Caco-2 (cell line): ENCODE data around the gene ACAT2. TPM values are rescaled to one million over a fixed set of nuclear protein-coding genes. Genes with fewer than 3 reads are reported as not detected.

Source experiments
- BruUV-seq: library from RNA; stranded (reverse); fragments of 400-500 nt; replicated peaks from 2 replicates; lab custom pipeline; 2021; lab: Mats Ljungman, UMichigan
- CTCF ChIA-PET: fragments of 300-600 bp; sonication (Branson Sonifier 250); formaldehyde crosslinking; loops from one replicate; lab custom pipeline; 2022; ENCODE audit warnings: antibody characterized with exemption; lab: Charles Lee
- POLR2A ChIA-PET: fragments of 300-600 bp; sonication (Branson Sonifier 250); formaldehyde crosslinking; loops from one replicate; lab custom pipeline; 2022; ENCODE audit warnings: antibody characterized with exemption; lab: Charles Lee
- DNase-seq, 2 experiments: peaks; one replicate each; pipeline versions ENCODE4 v3.0.0 to v3.0.0-alpha.2; 2020 to 2022
- H3K27me3 ChIP-seq: replicated peaks from 2 replicates; pipeline ENCODE4 v1.6.0; 2011; ENCODE audit warnings: low read length; ENCODE audit not compliant: control insufficient read depth, insufficient read depth
- H3K36me3 ChIP-seq: 2 replicates; pipeline ENCODE4 v1.5.1; 2011; ENCODE audit warnings: low read length; ENCODE audit not compliant: control insufficient read depth, insufficient read depth
- H3K4me1 ChIP-seq: fragments of 250-450 bp; sonication (Bioruptor Pico); 2 replicates; pipeline ENCODE4 v1.5.1; 2020; ENCODE audit warnings: mild to moderate bottlenecking
- H3K4me3 ChIP-seq: 2 replicates; pipeline ENCODE4 v1.5.1; 2011; ENCODE audit warnings: low read depth, mild to moderate bottlenecking, control low read depth, low read length
- H3K9me3 ChIP-seq: fragments of 250-450 bp; sonication (Bioruptor Pico); 2 replicates; pipeline ENCODE4 v1.5.1; 2020; ENCODE audit warnings: mild to moderate bottlenecking, moderate library complexity
- H3K27ac Mint-ChIP-seq: one replicate; pipeline ENCODE4 v1.8.0; 2022; ENCODE audit warnings: mixed read lengths; ENCODE audit not compliant: unreplicated experiment
- H3K27me3 Mint-ChIP-seq: one replicate; pipeline ENCODE4 v1.8.0; 2022; ENCODE audit warnings: mixed read lengths; ENCODE audit not compliant: insufficient read depth, unreplicated experiment
- H3K36me3 Mint-ChIP-seq: one replicate; pipeline ENCODE4 v1.8.0; 2022; ENCODE audit warnings: mild to moderate bottlenecking, mixed read lengths; ENCODE audit not compliant: insufficient read depth, unreplicated experiment
- H3K4me1 Mint-ChIP-seq: one replicate; pipeline ENCODE4 v1.8.0; 2022; ENCODE audit warnings: low read depth, mixed read lengths; ENCODE audit not compliant: unreplicated experiment
- H3K4me3 Mint-ChIP-seq: one replicate; pipeline ENCODE4 v1.8.0; 2022; ENCODE audit warnings: mild to moderate bottlenecking, moderate library complexity, mixed read lengths; ENCODE audit not compliant: unreplicated experiment
- H3K9me3 Mint-ChIP-seq: one replicate; pipeline ENCODE4 v1.8.0; 2022; ENCODE audit warnings: mixed read lengths; ENCODE audit not compliant: unreplicated experiment
- CTCF ChIP-seq, 2 experiments: fragments of 200-600 bp in 1 of 2; IDR thresholded peaks; 1 replicate in 1 of 2; 2 replicates in 1 of 2; pipeline versions ENCODE4 v1.5.1 to v1.8.0; 2011 to 2022; ENCODE audit warnings: antibody characterized with exemption in 1 of 2, control low read depth in 1 of 2, inconsistent platforms in 1 of 2, low read depth in 1 of 2, low read length in 1 of 2, mild to moderate bottlenecking in 1 of 2, moderate library complexity in 1 of 2; ENCODE audit not compliant: insufficient read depth in 1 of 2, severe bottlenecking in 1 of 2, unreplicated experiment in 1 of 2
- intact Hi-C: fragments of 100-400 bp; cut with micrococcal nuclease; formaldehyde crosslinking; loops from one replicate; pipeline ENCODE4 v1.10.0; 2022; ENCODE audit not compliant: unreplicated experiment
- total RNA-seq: library from RNA; stranded (reverse); gene quantifications from 2 replicates; pipeline ENCODE4 v1.2.3, GENCODE V29; 2022

The ACAT2 gene
- total RNA-seq, 1 experiment from 2014 or later, result 131 TPM

DNA sequence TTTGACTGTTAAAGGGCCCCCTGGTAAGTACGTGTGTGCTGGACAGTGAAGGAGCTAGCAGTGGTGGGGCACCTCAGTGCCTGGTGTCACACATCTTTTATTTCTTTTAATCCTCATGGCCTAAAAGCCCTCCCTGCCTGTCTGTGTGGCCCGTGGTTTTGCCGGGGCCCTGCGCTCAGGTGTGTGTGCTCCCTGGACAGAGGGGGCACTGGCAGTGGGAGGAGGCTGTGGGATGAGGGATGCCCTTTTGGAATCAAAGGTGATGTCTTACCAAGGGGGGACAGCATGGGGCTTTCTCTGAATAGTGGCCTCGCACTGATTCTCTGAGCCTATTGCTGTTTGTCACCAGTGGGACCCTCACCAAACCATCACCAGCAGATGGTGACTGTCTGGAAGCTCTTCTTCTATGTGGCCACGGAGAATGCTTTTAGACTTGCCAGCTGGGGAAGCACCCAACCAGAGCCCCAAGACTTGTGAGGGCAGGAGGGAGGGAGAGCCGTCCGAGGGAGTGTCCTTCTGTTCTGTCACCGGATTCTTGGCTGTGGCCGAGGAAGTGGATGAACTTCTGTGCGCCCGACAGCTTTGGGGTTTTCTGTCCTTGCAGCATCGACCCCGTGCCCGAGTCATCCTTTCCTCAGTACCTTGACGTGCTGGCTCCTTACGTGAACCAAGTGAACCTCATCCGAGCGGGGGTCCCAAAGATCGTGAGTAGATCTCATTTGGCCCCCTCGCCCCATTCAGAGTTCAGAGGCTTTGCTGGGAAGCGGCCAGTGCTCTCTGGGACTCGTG lies 56.3 kb downstream of the ACAT2 start:
- no peaks in the 10 kb centered on the region for H3K36me3 Mint-ChIP-seq
- H3K4me3 Mint-ChIP-seq, result no peak overlapping the region
- no peaks in the 10 kb centered on the region for H3K27me3 Mint-ChIP-seq
- ChIA-PET CTCF (no interaction called here), POLR2A (no interaction called here)
- Histone ChIP-seq H3K4me1 (no peaks in the 10 kb centered on the region), H3K9me3 (no peaks in the 10 kb centered on the region), H3K4me3 (no peak overlapping the region), H3K36me3 (no peaks in the 10 kb centered on the region), H3K27me3 (no peaks in the 10 kb centered on the region)
- BruUV-seq, result no TSS peak
- no peak for DNase-seq
- no peaks in the 10 kb centered on the region for H3K9me3 Mint-ChIP-seq
- intact Hi-C loops, result no loop called here
- no peak overlapping the region for H3K27ac Mint-ChIP-seq
- no peak for TF ChIP-seq CTCF (IDR thresholded peaks at IDR 0.05; ENCODE audit: insufficient read depth in 1 of 2, low read depth in 1 of 2, low read length in 1 of 2, severe bottlenecking in 1 of 2, unreplicated experiment in 1 of 2)
- H3K4me1 Mint-ChIP-seq, result no peaks in the 10 kb centered on the region

DNA sequence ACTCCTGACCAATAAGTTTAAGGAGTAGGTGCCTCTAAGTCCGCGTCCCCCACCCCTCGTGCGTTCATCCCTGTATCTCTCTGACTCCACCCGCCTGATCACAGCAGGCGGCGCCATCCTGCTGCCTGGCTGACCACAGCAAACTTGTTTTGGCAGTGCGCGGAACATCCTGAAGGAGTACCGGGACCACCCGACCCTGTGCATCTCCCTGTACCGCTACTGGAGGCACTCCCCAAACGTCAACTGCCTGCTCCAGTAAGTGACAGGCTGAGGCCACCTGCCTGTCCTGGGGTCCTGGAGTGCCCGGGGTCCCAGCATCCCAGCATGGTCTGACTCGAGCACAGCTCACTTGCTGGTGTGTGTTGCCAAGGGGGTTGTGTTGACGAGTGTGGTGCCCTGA lies 57.3 kb downstream of the ACAT2 start:
- Histone ChIP-seq H3K27me3 (no peaks in the 10 kb centered on the region), H3K36me3 (no peaks in the 10 kb centered on the region), H3K9me3 (no peaks in the 10 kb centered on the region), H3K4me3 (no peak overlapping the region), H3K4me1 (no peaks in the 10 kb centered on the region)
- POLR2A ChIA-PET, result no interaction called here
- CTCF ChIA-PET, result no interaction called here
- Mint-ChIP-seq H3K4me1 (no peaks in the 10 kb centered on the region), H3K4me3 (no peak overlapping the region), H3K9me3 (no peaks in the 10 kb centered on the region), H3K27ac (no peak overlapping the region), H3K36me3 (no peaks in the 10 kb centered on the region), H3K27me3 (no peaks in the 10 kb centered on the region)
- intact Hi-C loops, result no loop called here
- no TSS peak for BruUV-seq
- no peak for DNase-seq
- TF ChIP-seq CTCF (IDR thresholded peaks at IDR 0.05; ENCODE audit: insufficient read depth in 1 of 2, low read depth in 1 of 2, low read length in 1 of 2, severe bottlenecking in 1 of 2, unreplicated experiment in 1 of 2), result no peak

- POLR2A ChIA-PET, result no interaction called here
- H3K4me3 Mint-ChIP-seq, result no peak overlapping the region
- CTCF ChIA-PET, result no interaction called here
- H3K9me3 Mint-ChIP-seq, result no peaks in the 10 kb centered on the region
- BruUV-seq, result no TSS peak
- Histone ChIP-seq H3K4me1 (no peaks in the 10 kb centered on the region), H3K36me3 (no peaks in the 10 kb centered on the region), H3K9me3 (no peaks in the 10 kb centered on the region), H3K4me3 (no peak overlapping the region), H3K27me3 (no peaks in the 10 kb centered on the region)
- no peak for TF ChIP-seq CTCF (IDR thresholded peaks at IDR 0.05; ENCODE audit: insufficient read depth in 1 of 2, low read depth in 1 of 2, low read length in 1 of 2, severe bottlenecking in 1 of 2, unreplicated experiment in 1 of 2)
- H3K27ac Mint-ChIP-seq, result no peak overlapping the region
- H3K27me3 Mint-ChIP-seq, result no peaks in the 10 kb centered on the region
- H3K36me3 Mint-ChIP-seq, result no peaks in the 10 kb centered on the region
- intact Hi-C loops, result no loop called here
- no peaks in the 10 kb centered on the region for H3K4me1 Mint-ChIP-seq
- DNase-seq, result no peak
Observed at GRCh38 chr6:159819932-159820640, 58.2 kb downstream of the ACAT2 start.
